KMS-11 (cell line): ENCODE data around the gene ITGBL1.

ENCODE experiments used
- H2AFZ ChIP-seq: fragments of 200-600 bp; sonication (generic); 2 replicates; pipeline ENCODE4 v1.6.1; 2016; ENCODE audit warnings: antibody characterized with exemption, mixed run types, low read depth
- H3K27ac ChIP-seq: fragments of 200-600 bp; sonication (generic); 2 replicates; pipeline ENCODE4 v1.6.1; 2016; ENCODE audit warnings: mild to moderate bottlenecking, mixed run types
- H3K27me3 ChIP-seq: fragments of 200-600 bp; sonication (generic); 2 replicates; pipeline ENCODE4 v1.6.1; 2017; ENCODE audit warnings: mild to moderate bottlenecking, low read depth, mixed run types, moderate library complexity; ENCODE audit not compliant: insufficient read depth
- H3K36me3 ChIP-seq: fragments of 200-600 bp; sonication (generic); 2 replicates; pipeline ENCODE4 v1.6.1; 2017; ENCODE audit warnings: mild to moderate bottlenecking, mixed run types; ENCODE audit not compliant: insufficient read depth
- H3K4me1 ChIP-seq: fragments of 200-600 bp; sonication (generic); 2 replicates; pipeline ENCODE4 v1.6.1; 2016; ENCODE audit warnings: mild to moderate bottlenecking, low read depth, mixed run types; ENCODE audit not compliant: poor library complexity, severe bottlenecking
- H3K4me2 ChIP-seq: fragments of 200-600 bp; sonication (generic); 2 replicates; pipeline ENCODE4 v1.7.0; 2016; ENCODE audit warnings: mild to moderate bottlenecking, mixed run types
- H3K4me3 ChIP-seq: fragments of 200-600 bp; sonication (generic); IDR thresholded peaks from 2 replicates; pipeline ENCODE4 v1.6.1; 2017; ENCODE audit warnings: low read depth, low read length, mixed read lengths; ENCODE audit not compliant: insufficient read depth
- H3K79me2 ChIP-seq: fragments of 200-600 bp; sonication (generic); 2 replicates; pipeline ENCODE4 v1.6.1; 2016; ENCODE audit warnings: low read depth, mixed run types; ENCODE audit not compliant: insufficient read depth
- H3K9ac ChIP-seq: fragments of 200-600 bp; sonication (generic); 2 replicates; pipeline ENCODE4 v1.6.1; 2016; ENCODE audit warnings: mild to moderate bottlenecking, mixed run types
- H4K20me1 ChIP-seq: fragments of 200-600 bp; sonication (generic); 2 replicates; pipeline ENCODE4 v1.6.1; 2016; ENCODE audit warnings: mild to moderate bottlenecking, mixed run types; ENCODE audit not compliant: insufficient read depth
- CTCF ChIP-seq: fragments of 200-600 bp; sonication (generic); conservative IDR thresholded peaks from 2 replicates; pipeline ENCODE4 v1.6.1; 2017; ENCODE audit warnings: low read depth, mild to moderate bottlenecking, antibody characterized with exemption, low read length, moderate library complexity, mixed read lengths

The ITGBL1 gene

DNA sequence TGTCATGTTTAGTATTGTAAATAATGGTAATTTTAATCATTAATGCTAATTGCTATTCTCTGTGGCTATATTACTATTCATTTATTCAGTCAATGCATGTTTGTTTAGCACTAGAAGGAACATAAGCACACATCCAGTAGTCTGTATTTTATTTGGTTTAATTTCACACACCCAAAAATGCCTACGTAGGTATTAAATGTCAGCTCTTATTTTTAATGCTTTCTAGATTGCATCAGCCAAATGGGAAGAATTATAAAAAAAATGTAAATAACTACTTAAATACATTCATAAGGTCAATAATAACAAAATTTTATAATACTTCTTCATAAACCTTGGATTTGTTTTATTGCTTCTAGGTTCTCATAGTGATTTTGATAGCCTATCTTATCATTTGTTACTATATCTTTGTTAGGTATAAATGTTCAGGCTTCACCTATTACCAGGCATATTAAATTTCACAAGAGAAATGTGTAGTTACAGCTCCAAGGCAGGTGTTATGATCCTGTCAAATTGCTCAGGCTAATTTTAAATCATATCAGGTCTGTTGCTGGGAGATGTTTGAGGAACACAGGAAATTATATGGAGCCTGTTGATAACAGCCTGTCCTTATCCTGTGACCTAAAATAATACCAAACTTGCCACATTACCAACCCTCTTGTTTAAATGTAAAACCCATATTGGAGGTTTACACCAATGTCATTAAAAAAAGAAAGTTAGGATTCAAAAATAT, 34.4 kb downstream of the ITGBL1 start:
- Histone ChIP-seq H3K79me2 (no peaks in the 10 kb centered on the region), H3K27me3 (no peaks in the 10 kb centered on the region), H3K4me2 (no peak overlapping the region), H3K36me3 (no peaks in the 10 kb centered on the region), H3K4me1 (no peaks in the 10 kb centered on the region), H3K9ac (no peak overlapping the region), H3K27ac (no peak overlapping the region), H3K4me3 (no peak overlapping the region), H2AFZ (no peak overlapping the region), H4K20me1 (no peaks in the 10 kb centered on the region)
- no peak for TF ChIP-seq CTCF

DNA sequence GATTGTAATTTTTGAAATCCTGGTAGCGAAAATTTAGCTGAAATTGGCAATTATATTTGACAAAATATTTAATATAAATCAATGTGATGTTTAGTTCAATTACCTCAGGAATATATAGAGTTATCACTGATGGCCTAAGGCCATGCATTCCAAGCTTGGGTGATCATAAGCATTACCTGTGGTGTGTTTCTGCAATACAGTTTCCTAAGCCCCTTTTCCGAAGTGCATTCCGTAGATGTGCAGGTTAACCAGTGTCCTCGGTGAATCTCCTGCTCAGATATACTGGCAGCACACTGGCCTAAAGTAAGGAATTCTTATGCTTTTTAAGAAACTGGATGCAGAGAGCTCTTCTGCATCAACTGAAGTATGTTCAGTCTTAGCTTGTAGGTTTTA, 35.0 kb downstream of the ITGBL1 start:
- Histone ChIP-seq H3K4me3 (no peak overlapping the region), H4K20me1 (no peaks in the 10 kb centered on the region), H3K27me3 (no peaks in the 10 kb centered on the region), H3K36me3 (no peaks in the 10 kb centered on the region), H3K4me1 (no peaks in the 10 kb centered on the region), H2AFZ (no peak overlapping the region), H3K27ac (no peak overlapping the region), H3K9ac (no peak overlapping the region), H3K4me2 (no peak overlapping the region), H3K79me2 (no peaks in the 10 kb centered on the region)
- TF ChIP-seq CTCF, result no peak

- H3K4me2 ChIP-seq, result no peak overlapping the region
- no peaks in the 10 kb centered on the region for H4K20me1 ChIP-seq
- H3K9ac ChIP-seq, result no peak overlapping the region
- H3K79me2 ChIP-seq, result no peaks in the 10 kb centered on the region
- H3K27ac ChIP-seq, result no peak overlapping the region
- H3K4me1 ChIP-seq, result no peaks in the 10 kb centered on the region
- H2AFZ ChIP-seq, result no peak overlapping the region
- TF ChIP-seq CTCF, result no peak
- H3K27me3 ChIP-seq, result no peaks in the 10 kb centered on the region
- H3K4me3 ChIP-seq, result no peak overlapping the region
- no peaks in the 10 kb centered on the region for H3K36me3 ChIP-seq
These were observed 36.3 kb downstream of the ITGBL1 start for GRCh38 chr13:101488734-101489133.

DNA sequence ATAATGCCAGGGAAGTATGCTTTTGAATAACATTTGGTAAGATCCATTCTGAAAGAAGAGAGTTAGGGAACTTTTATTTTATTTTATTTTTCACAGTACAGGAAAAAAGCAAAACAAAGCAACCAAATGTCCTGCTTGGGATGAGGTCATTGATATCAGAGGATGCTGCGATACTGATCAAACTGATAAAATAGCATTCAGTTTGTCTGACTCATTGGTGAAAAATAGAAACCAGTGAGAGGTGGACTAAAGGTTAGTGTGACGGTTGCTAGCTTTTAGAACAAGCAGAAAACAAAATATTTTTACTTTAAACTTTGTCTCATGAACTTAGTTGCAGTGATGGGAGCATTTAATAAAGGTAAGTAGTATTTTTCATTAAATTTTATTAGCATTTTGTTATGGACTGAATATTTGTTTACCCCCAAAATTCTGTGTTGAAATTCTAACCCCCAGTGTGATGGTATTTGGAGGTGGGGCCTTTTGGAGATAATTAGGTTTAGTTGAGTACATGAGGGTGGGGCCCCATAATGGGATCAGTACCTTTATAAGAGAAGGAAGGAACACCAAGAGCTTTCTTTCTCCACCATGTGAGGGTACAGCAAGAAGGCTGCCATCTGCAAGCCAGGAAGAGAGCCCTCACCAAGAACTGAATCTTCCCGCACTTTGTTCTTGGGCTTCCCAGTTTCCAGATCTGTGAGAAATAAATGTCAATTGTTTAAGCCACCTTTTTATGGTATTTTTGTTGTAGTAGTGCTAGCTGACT, 37.3 kb downstream of the ITGBL1 start:
- no peak overlapping the region for H3K4me2 ChIP-seq
- H2AFZ ChIP-seq, result no peak overlapping the region
- no peaks in the 10 kb centered on the region for H4K20me1 ChIP-seq
- H3K36me3 ChIP-seq, result no peaks in the 10 kb centered on the region
- H3K27ac ChIP-seq, result no peak overlapping the region
- H3K9ac ChIP-seq, result no peak overlapping the region
- H3K79me2 ChIP-seq, result no peaks in the 10 kb centered on the region
- no peak for TF ChIP-seq CTCF
- no peaks in the 10 kb centered on the region for H3K27me3 ChIP-seq
- no peaks in the 10 kb centered on the region for H3K4me1 ChIP-seq
- no peak overlapping the region for H3K4me3 ChIP-seq
